Fibroblast of lung (primary cell): Measurements from ENCODE around the gene NUCB1.

Experiments
- CTCF ChIP-seq, 2 donors: IDR thresholded peaks in 1 of 2; conservative IDR thresholded peaks in 1 of 2; 1 replicate in 1 of 2; 2 replicates in 1 of 2; pipeline ENCODE4 v1.5.1; 2011 to 2012; ENCODE audit warnings: low read length in 2 of 2, control low read depth in 1 of 2, inconsistent platforms in 1 of 2, low read depth in 1 of 2, mild to moderate bottlenecking in 1 of 2
- EZH2 ChIP-seq: IDR thresholded peaks from 2 replicates; pipeline ENCODE4 v1.5.1; 2012; ENCODE audit warnings: low read length, control low read depth, mild to moderate bottlenecking; ENCODE audit errors: missing control alignments

GRCh38 chr19:48910803-48911202 is 10.7 kb downstream of the NUCB1 start:
- TF ChIP-seq CTCF (conservative IDR thresholded peaks at IDR 0.05 in 1 of 2, IDR thresholded peaks at IDR 0.05 in 1 of 2; ENCODE audit: low read depth in 1 of 2, low read length in 2 of 2), result no peak
- no peak for TF ChIP-seq EZH2
